Dedifferentiated amniotic fluid mesenchymal stem cell (primary cell): ENCODE results near the gene ATF1.
"Not testable (repeated sequence)": the region's sequence is repeated elsewhere in the genome, so short reads cannot be mapped to it uniquely, and the experiment has no call there.

ENCODE experiments used
- DNase-seq: peaks from one replicate; pipeline ENCODE4 v3.0.0-alpha.2; 2016; ENCODE audit errors: extremely low spot score

Gene ATF1

DNA sequence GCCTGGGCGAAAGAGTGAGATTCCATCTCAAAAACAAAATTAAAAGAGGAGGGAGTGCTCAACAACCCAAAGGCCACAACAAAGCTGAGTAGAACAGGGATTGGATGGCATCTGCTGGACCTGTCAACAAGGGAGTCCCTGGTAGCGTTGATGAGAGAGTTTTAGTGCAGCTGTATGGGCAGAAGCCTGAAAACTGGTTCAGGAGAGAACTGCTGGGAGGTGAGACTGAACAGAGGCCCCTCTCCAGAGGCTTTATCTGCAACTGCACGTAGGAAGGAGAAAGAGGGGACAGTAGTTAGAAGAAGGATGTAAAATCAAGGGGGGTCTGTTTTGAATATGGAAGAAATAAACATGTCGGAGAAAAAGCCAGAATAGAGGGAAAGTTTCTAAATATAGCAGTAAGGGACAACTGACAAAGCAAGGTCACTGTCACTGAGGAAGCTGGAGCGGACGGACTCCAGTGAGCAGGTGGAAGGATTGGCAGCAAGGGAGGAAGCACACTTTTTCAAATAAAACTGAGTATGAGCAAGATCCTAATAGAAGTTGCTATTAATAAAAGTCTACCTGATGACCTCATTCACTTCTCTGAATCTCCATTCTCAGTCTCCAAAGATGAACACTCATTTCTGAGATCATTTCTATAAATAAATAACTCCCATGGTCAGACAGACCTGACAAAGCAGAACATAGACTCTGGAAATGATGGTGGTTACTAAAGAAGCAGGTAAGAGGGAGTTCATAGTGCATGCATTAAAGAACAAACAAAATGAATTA is 11.8 kb upstream of the ATF1 start:
- DNase-seq = no peak

DNA sequence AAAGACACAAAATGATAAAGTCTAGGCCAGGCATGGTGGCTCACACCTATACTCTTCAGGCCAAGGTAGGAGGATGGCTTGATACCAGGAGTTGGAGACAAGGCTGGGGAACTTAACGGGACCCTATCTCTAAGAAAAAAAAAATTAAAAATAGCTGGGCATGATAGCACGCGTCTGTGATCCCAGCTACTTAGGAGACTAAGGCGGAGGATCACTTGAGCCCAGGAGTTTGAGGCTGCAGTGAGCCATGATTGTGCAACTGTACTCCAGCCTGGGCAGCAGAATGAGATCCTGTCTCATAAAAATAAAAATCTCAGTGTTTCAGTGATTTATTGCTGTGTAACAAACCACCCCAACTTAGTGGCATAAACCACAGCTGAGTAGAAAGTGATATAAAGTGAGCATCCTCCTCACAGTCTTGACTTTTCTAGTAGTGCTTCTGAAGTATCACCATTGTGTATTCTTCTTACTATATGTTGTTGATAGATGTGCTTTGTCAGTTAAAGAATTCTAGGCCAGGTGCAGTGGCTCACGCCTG is 10.6 kb upstream of the ATF1 start:
- no peak for DNase-seq

DNA sequence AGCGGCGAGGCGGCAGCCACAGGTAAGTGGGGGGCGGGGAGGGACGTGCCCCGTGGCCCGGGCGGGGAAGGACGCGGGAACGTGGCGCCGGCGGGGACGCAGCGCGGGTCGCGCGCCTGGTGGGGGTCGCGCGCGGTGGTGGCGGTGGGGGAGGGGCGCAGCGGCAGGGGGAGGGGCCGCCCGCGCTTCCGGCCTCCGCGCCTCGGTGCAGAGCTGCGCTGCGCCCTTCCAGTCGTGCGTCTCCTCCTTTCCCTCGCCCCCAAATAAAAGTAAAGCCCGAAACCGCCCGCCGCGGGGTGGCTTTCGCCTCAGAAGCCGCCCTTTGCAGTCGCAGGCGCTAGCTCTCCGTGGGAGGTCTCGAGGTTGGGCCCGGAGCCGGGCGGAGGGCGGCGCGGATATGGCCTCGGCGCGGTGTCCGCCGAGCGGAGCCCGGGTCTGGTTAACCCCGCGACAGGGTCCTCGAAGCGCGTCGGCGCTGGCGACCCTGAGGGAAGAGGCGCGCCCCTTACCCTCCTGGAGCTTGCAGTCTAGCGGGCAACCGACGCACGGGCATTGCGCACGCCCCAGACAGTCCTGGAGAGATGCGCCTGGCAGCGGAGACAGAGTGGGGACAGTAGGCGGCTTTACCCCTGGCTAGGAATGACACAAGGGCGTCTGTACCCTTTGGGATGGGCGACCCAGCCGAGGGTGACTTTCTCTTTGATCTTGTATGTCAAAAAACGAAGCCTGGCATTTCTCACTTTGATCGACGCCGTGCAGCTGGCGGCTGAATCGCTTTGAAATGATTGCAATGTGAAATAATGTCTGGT is 589 bp downstream of the ATF1 start:
- peak; percentile 34 for DNase-seq

DNA sequence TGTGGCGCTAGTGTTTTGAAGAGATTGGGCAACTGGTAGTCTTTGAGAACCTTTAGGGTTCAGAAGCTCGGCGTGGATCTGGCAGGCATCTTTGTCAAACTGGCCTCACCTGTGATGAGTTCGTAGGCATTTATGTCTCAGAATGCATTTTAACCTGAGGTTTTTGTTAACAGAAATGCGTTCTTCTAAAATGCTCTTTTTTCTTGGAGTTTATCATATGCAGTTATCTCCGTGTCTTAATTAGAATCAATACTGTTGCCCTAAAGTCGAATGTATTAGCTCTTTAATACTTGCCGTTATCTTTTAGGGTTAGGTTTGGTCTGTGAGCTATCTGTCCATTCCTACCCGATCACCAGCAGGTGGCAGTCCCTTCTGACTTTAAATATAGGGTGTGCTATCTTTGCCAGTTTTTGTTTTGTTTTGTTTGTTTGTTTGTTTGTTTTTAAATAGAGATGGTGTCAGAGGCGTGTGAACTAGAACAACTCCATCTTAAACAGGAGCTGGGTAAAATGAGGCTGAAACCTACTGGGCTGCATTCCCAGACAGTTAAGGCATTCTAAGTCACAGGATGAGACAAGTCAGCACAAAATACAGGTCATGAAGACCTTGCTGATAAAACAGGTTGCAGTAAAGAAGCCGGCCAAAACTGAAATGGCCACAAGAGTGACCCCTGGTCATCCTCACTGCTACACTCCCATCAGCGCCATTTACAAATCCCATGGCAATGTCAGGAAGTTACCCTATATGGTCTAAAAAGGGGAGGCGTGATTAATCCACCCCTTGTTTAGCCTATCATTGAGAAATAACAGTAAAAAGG is 1.4 kb downstream of the ATF1 start:
- DNase-seq = peak; percentile 66

GRCh38 chr12:50768391-50768790 is 4.5 kb downstream of the ATF1 start:
- DNase-seq = no peak

- DNase-seq = not testable (repeated sequence)
Measured at GRCh38 chr12:50768813-50769212, 4.9 kb downstream of the ATF1 start.

GRCh38 chr12:50771409-50771808 is 7.5 kb downstream of the ATF1 start:
- no peak for DNase-seq

DNA sequence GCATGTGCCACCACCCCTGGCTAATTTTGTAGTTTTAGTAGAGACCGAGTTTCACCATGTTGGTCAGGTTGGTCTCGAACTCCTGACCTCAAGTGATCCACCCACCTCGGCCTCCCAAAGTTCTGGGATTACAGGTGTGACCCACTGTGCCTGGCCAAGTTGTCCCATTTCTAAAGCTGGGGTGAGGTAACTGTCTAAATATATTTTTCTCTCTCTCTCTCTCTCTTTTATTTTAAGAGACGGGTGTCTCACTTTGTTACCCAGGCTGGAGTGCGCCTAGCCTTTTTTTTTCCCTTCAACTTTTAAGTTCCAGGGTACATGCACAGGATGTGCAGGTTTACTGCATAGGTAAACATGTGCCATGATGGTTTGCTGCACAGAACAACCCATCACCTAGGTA is 8.6 kb downstream of the ATF1 start:
- no peak for DNase-seq

DNA sequence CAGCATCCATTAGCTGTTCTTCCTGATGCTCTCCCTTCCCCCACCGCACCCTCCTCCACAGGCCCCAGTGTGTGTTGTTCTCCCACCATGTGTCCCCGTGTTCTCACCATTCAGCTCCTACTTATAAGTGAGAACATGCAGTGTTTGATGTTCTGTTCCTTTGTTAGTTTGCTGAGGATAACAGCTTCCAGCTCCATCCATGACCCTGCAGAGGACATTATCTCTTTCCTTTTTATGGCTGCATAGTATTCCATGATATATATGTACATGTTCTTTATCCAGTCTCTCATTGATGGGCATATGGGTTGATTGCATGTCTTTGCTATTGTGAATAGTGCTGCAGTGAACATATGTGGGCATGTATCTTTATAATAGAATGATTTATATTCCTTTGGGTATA is 9.0 kb downstream of the ATF1 start:
- DNase-seq = no peak

DNA sequence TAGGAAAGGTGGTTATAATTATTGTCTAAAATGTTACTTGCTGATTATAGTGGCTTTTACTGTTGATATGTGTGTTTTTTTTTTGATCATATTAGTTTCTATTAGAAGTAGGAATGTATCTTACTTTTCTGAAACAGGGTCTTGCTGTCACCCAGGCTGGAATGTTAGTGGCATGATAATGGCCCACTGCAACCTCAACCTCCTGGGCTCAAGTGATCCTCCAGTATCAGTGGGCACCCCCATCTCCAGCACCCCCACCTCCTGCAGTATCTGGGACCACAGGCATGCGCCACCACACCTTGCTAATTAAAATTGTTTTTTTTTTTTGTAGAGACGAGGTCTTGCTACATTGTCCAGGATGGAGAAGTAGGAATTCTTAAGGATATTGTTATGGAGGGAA is 11.3 kb downstream of the ATF1 start:
- no peak for DNase-seq

GRCh38 chr12:50776749-50777728 is 13.1 kb downstream of the ATF1 start:
- DNase-seq = no peak

- DNase-seq = no peak
Measured at GRCh38 chr12:50778663-50779590, 15.0 kb downstream of the ATF1 start.

DNA sequence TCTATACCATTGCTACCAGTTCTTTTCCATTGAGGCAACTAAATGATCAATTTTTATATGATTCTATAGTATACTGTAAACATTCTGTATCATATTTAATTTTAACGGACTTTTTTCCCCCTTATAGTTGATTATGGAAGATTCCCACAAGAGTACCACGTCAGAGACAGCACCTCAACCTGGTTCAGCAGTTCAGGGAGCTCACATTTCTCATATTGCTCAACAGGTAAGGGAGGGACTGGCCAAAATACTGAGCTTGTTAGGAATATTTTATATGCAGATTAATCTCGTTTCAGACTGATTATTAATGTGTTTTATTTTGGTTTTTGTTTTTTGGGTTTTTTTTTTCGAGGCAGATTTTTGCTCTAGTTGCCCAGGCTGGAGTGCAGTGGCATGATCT is 16.1 kb downstream of the ATF1 start:
- no peak for DNase-seq

- no peak for DNase-seq
Measured at GRCh38 chr12:50784501-50784900, 20.6 kb downstream of the ATF1 start.

DNA sequence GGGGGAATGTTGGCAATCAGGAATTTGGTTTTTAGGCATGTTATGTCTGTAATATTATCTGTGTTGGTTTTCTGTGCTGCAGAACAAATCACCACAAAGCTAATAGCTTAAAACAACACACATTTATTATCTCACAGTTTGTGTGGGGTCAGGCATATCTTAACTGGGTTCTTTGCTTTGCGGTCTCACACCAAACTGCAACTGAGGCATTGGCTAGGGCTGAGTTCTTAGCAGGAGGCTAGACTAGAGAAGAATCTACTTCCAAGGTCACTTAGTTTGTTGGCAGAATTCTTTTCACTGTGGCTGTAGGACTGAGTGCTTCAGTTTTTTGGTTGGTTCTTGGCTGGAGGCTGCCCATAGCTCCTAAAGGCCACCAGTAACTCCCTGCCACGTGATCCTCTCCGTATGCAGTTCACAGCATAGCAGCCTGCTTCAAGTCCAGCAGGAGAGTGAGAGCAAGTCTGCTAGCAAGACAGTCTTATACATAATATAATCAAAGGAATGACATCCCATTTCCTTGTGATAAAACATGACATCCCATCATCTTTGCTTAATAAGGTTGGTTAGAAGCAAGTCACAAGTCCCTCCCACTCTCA is 21.6 kb downstream of the ATF1 start:
- no peak for DNase-seq

DNA sequence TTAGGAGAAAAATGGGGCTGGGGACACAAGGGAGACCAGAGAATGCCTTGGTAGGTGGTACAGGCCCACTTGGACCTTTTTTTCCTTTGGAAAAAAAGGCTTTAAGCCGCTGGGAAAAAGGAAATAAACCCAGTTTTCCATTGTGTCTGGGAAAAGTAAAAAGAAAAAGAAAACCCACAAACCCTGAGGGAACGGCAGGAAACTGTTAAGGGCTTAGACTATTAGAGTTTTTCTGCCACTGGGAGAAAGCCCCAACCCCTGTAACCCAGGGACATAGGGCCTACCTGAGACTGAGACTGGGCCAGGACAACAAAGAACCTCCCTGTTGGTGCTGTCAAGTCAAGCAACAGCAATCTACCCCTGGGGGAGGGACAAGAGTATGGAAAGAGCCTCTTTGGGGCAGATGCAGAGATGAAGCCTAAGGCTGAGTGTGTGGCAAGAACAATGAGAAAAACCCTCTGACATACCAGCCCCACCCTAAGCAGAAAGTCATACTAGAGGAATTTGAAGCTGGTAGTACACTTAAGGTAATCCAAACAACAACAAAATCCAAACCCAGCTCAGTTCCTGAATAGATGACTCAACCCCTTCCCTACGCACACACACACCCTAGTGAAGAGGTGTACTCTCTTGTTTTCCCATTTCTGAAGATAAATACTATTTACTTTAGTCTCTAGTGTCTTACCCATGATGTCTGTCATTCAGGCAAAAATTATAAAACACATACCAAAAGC is 22.8 kb downstream of the ATF1 start:
- DNase-seq = peak; percentile 96

DNA sequence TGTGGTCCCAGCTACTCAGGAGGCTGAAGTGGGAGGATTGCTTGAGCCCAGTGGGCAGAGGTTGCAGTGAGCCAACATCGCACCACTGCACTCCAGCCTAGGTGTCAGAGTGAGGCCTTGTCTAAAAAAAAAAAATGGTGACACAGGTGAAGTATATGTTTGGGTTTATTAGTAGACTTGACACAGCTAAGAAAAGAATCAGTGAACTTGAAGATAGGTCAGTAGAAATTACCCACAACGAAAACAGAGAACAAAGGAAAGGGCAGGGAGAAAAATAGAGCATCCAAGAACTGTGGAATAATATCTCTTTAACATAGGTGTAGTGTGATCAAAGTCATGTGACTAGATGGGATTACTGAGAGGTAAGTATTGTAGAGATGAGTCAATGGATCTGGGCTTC is 23.7 kb downstream of the ATF1 start:
- DNase-seq = no peak

DNA sequence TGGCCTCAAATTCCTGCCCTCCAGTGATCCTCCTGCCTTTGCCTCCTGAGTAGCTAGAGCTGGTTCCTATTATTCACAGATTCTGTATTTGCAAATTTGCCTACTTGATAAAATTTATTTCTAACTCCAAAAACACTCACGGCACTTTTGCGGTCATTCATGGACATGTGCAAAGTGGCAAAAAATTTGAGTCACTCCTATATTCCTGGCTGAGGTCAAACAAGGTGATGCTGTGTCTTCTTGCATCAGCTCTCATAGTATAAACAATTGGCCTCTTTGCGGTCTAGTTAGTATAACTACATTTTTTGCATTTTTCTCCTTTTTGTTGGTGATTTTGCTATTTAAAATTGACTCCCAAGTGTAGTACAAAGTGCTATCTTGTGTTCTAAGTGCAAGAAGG is 24.7 kb downstream of the ATF1 start:
- DNase-seq = peak; percentile 90

- DNase-seq = no peak
Measured at GRCh38 chr12:50790081-50790480, 26.2 kb downstream of the ATF1 start.
